ENCODE results near the gene ZNF697.

- TF ChIP-seq POLR2A (IDR thresholded peaks at IDR 0.05) (no peak), CTCF (IDR thresholded peaks at IDR 0.05) (peak; percentile 75 to 85 (median 84)), EP300 (IDR thresholded peaks at IDR 0.05) (no peak)
These were observed 34.0 kb downstream of the ZNF697 start for GRCh38 chr1:119613769-119614720.
